ENCODE data around the gene LRCH1. TPM values are rescaled to one million over a fixed set of nuclear protein-coding genes. Genes with fewer than 3 reads are reported as not detected.

Gene LRCH1
- total and polyA plus RNA-seq, 2 experiments from 2014 or later, result 3.9 to 9.2 TPM

DNA sequence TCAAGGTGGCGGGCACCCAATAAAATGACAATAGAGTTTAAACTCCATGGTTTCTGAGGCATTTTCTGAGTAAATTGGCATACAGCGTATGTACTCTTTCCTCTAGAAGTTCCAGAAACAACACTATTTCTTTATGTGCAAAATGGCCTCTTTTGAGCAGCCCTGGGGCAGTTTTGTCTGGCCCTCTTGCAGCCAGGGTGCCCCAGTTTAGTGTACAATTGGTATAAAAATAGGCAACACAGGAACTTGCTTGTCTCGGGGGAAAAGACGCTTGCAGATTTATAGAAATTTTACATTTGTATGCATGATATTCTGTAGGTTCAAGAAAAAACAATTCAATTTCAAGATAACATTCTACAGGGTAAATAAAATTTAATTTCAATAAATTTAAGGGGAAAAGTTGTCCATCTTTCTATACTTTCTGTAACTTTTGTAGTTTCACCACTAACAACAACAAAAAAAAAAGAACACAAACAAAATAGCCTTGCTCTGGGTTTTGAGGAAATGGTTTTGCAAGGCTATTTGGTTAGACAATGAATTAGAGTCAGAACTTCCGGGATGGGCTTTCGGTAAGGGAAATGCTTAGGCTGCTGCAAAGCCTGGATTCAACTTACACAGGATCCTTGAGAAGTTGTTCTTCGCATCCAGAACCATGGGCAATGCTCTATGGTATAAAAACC, 45.3 kb downstream of the LRCH1 start:
- H3K79me2 ChIP-seq (replicated peaks; ENCODE audit: insufficient read depth), result peaks cover 50% of the 10 kb centered on the region
- TF ChIP-seq POLR2AphosphoS5 (IDR thresholded peaks at IDR 0.05; ENCODE audit: low read depth), result no peak
- TF ChIP-seq, protein P1, sequence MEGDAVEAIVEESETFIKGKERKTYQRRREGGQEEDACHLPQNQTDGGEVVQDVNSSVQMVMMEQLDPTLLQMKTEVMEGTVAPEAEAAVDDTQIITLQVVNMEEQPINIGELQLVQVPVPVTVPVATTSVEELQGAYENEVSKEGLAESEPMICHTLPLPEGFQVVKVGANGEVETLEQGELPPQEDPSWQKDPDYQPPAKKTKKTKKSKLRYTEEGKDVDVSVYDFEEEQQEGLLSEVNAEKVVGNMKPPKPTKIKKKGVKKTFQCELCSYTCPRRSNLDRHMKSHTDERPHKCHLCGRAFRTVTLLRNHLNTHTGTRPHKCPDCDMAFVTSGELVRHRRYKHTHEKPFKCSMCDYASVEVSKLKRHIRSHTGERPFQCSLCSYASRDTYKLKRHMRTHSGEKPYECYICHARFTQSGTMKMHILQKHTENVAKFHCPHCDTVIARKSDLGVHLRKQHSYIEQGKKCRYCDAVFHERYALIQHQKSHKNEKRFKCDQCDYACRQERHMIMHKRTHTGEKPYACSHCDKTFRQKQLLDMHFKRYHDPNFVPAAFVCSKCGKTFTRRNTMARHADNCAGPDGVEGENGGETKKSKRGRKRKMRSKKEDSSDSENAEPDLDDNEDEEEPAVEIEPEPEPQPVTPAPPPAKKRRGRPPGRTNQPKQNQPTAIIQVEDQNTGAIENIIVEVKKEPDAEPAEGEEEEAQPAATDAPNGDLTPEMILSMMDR (conservative IDR thresholded peaks at IDR 0.05; ENCODE audit: low read depth in 2 of 2), result no peak
- no peak for TF ChIP-seq CREB1 (CRISPR knock-in tag; IDR thresholded peaks at IDR 0.05; ENCODE audit: low read depth)
- TF ChIP-seq, protein P2, sequence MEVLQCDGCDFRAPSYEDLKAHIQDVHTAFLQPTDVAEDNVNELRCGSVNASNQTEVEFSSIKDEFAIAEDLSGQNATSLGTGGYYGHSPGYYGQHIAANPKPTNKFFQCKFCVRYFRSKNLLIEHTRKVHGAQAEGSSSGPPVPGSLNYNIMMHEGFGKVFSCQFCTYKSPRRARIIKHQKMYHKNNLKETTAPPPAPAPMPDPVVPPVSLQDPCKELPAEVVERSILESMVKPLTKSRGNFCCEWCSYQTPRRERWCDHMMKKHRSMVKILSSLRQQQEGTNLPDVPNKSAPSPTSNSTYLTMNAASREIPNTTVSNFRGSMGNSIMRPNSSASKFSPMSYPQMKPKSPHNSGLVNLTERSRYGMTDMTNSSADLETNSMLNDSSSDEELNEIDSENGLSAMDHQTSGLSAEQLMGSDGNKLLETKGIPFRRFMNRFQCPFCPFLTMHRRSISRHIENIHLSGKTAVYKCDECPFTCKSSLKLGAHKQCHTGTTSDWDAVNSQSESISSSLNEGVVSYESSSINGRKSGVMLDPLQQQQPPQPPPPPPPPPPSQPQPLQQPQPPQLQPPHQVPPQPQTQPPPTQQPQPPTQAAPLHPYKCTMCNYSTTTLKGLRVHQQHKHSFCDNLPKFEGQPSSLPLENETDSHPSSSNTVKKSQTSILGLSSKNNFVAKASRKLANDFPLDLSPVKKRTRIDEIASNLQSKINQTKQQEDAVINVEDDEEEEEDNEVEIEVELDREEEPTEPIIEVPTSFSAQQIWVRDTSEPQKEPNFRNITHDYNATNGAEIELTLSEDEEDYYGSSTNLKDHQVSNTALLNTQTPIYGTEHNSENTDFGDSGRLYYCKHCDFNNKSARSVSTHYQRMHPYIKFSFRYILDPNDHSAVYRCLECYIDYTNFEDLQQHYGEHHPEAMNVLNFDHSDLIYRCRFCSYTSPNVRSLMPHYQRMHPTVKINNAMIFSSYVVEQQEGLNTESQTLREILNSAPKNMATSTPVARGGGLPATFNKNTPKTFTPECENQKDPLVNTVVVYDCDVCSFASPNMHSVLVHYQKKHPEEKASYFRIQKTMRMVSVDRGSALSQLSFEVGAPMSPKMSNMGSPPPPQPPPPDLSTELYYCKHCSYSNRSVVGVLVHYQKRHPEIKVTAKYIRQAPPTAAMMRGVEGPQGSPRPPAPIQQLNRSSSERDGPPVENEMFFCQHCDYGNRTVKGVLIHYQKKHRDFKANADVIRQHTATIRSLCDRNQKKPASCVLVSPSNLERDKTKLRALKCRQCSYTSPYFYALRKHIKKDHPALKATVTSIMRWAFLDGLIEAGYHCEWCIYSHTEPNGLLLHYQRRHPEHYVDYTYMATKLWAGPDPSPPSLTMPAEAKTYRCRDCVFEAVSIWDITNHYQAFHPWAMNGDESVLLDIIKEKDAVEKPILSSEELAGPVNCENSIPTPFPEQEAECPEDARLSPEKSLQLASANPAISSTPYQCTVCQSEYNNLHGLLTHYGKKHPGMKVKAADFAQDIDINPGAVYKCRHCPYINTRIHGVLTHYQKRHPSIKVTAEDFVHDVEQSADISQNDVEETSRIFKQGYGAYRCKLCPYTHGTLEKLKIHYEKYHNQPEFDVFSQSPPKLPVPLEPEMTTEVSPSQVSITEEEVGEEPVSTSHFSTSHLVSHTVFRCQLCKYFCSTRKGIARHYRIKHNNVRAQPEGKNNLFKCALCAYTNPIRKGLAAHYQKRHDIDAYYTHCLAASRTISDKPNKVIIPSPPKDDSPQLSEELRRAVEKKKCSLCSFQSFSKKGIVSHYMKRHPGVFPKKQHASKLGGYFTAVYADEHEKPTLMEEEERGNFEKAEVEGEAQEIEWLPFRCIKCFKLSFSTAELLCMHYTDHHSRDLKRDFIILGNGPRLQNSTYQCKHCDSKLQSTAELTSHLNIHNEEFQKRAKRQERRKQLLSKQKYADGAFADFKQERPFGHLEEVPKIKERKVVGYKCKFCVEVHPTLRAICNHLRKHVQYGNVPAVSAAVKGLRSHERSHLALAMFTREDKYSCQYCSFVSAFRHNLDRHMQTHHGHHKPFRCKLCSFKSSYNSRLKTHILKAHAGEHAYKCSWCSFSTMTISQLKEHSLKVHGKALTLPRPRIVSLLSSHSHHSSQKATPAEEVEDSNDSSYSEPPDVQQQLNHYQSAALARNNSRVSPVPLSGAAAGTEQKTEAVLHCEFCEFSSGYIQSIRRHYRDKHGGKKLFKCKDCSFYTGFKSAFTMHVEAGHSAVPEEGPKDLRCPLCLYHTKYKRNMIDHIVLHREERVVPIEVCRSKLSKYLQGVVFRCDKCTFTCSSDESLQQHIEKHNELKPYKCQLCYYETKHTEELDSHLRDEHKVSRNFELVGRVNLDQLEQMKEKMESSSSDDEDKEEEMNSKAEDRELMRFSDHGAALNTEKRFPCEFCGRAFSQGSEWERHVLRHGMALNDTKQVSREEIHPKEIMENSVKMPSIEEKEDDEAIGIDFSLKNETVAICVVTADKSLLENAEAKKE (CRISPR knock-in tag; IDR thresholded peaks at IDR 0.05), result no peak
- no peak for TF ChIP-seq EZH2phosphoT487 (IDR thresholded peaks at IDR 0.05; ENCODE audit: unreplicated experiment)
- TF ChIP-seq, protein P3, sequence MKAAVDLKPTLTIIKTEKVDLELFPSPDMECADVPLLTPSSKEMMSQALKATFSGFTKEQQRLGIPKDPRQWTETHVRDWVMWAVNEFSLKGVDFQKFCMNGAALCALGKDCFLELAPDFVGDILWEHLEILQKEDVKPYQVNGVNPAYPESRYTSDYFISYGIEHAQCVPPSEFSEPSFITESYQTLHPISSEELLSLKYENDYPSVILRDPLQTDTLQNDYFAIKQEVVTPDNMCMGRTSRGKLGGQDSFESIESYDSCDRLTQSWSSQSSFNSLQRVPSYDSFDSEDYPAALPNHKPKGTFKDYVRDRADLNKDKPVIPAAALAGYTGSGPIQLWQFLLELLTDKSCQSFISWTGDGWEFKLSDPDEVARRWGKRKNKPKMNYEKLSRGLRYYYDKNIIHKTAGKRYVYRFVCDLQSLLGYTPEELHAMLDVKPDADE (IDR thresholded peaks at IDR 0.05), result no peak
- TF ChIP-seq EZH2 (IDR thresholded peaks at IDR 0.05; ENCODE audit: low read depth, unreplicated experiment), result no peak
- no peak for TF ChIP-seq STAT1 (IDR thresholded peaks at IDR 0.05; ENCODE audit: unreplicated experiment)
- TF ChIP-seq ZNF114 (CRISPR knock-in tag; IDR thresholded peaks at IDR 0.05), result no peak
- no peak for TF ChIP-seq ZNF331 (CRISPR knock-in tag; IDR thresholded peaks at IDR 0.05; ENCODE audit: low read depth)
- TF ChIP-seq, protein P4, sequence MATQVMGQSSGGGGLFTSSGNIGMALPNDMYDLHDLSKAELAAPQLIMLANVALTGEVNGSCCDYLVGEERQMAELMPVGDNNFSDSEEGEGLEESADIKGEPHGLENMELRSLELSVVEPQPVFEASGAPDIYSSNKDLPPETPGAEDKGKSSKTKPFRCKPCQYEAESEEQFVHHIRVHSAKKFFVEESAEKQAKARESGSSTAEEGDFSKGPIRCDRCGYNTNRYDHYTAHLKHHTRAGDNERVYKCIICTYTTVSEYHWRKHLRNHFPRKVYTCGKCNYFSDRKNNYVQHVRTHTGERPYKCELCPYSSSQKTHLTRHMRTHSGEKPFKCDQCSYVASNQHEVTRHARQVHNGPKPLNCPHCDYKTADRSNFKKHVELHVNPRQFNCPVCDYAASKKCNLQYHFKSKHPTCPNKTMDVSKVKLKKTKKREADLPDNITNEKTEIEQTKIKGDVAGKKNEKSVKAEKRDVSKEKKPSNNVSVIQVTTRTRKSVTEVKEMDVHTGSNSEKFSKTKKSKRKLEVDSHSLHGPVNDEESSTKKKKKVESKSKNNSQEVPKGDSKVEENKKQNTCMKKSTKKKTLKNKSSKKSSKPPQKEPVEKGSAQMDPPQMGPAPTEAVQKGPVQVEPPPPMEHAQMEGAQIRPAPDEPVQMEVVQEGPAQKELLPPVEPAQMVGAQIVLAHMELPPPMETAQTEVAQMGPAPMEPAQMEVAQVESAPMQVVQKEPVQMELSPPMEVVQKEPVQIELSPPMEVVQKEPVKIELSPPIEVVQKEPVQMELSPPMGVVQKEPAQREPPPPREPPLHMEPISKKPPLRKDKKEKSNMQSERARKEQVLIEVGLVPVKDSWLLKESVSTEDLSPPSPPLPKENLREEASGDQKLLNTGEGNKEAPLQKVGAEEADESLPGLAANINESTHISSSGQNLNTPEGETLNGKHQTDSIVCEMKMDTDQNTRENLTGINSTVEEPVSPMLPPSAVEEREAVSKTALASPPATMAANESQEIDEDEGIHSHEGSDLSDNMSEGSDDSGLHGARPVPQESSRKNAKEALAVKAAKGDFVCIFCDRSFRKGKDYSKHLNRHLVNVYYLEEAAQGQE (IDR thresholded peaks at IDR 0.05; ENCODE audit: unreplicated experiment), result no peak
- TF ChIP-seq NANOG (IDR thresholded peaks at IDR 0.05; ENCODE audit: borderline replicate concordance), result no peak
- no peak for TF ChIP-seq JUNB (IDR thresholded peaks at IDR 0.05; ENCODE audit: unreplicated experiment)
- peaks cover 4% of the 10 kb centered on the region; the same call in 1 of the 3 replicates for H3K36me3 Mint-ChIP-seq (ENCODE audit: low read depth)
- no peak overlapping the region for H3K27ac Mint-ChIP-seq
- no peaks in the 10 kb centered on the region for H3K27me3 Mint-ChIP-seq (ENCODE audit: insufficient read depth, low read depth, poor library complexity)
- no peak overlapping the region for H3K27ac ChIP-seq (ENCODE audit: low read depth)
- no peaks in the 10 kb centered on the region for H3K9me2 ChIP-seq (ENCODE audit: insufficient read depth)
- H3F3A ChIP-seq (replicated peaks; ENCODE audit: low read depth), result no peaks in the 10 kb centered on the region
- no peak overlapping the region for H3K4me2 ChIP-seq
- no peak overlapping the region for H3K4me3 ChIP-seq
- no peak overlapping the region for H3K4me3 Mint-ChIP-seq
- no peak for ATAC-seq
- H2AFZ ChIP-seq, result no peak overlapping the region
- no peaks in the 10 kb centered on the region for H3K9me3 Mint-ChIP-seq
- H3K27me3 ChIP-seq (ENCODE audit: insufficient read depth), result no peaks in the 10 kb centered on the region
- H3K36me3 ChIP-seq (ENCODE audit: insufficient read depth), result no peaks in the 10 kb centered on the region
- H4K20me1 ChIP-seq (replicated peaks; ENCODE audit: insufficient read depth), result no peaks in the 10 kb centered on the region
- peaks cover 9% of the 10 kb centered on the region for H3K4me1 ChIP-seq (ENCODE audit: insufficient read depth)
- no peak for DNase-seq (ENCODE audit: low spot score)
- H3K4me1 Mint-ChIP-seq, result peaks cover 22% of the 10 kb centered on the region
